Liver (tissue), 9 donors: ENCODE data around the gene HDAC5. TPM values are rescaled to one million over a fixed set of nuclear protein-coding genes. Genes with fewer than 3 reads are reported as not detected.

Experiments
- DNase-seq: peaks from one replicate; pipeline ENCODE4 v3.0.0-alpha.2; 2017; ENCODE audit warnings: low spot score
- H3K27ac ChIP-seq, 2 donors: one replicate each; pipeline ENCODE4 v1.7.0; 2013; ENCODE audit warnings: inconsistent platforms in 2 of 2, low read length in 2 of 2, control low read depth in 1 of 2, low read depth in 1 of 2, mild to moderate bottlenecking in 1 of 2
- H3K27me3 ChIP-seq, 4 donors: one replicate each; pipeline versions ENCODE4 v1.6.1 to v1.7.0; 2013; ENCODE audit warnings: low read length in 3 of 4, inconsistent platforms in 1 of 4, mild to moderate bottlenecking in 1 of 4, moderate library complexity in 1 of 4; ENCODE audit not compliant: control insufficient read depth in 4 of 4, insufficient read depth in 4 of 4
- H3K36me3 ChIP-seq, 4 donors: one replicate each; pipeline versions ENCODE4 v1.6.1 to v1.7.0; 2013; ENCODE audit warnings: low read length in 3 of 4, mild to moderate bottlenecking in 3 of 4, low read depth in 1 of 4, moderate library complexity in 1 of 4; ENCODE audit not compliant: control insufficient read depth in 4 of 4, insufficient read depth in 3 of 4
- H3K4me1 ChIP-seq, 4 donors: one replicate each; pipeline versions ENCODE4 v1.6.1 to v1.7.0; 2013; ENCODE audit warnings: low read length in 3 of 4, mild to moderate bottlenecking in 3 of 4, moderate library complexity in 1 of 4; ENCODE audit not compliant: control insufficient read depth in 4 of 4, insufficient read depth in 4 of 4
- H3K4me3 ChIP-seq, 3 donors: one replicate each; pipeline versions ENCODE4 v1.6.1 to v1.7.0; 2013; ENCODE audit warnings: low read length in 3 of 3, control low read depth in 1 of 3, low read depth in 1 of 3, mild to moderate bottlenecking in 1 of 3
- H3K9ac ChIP-seq, 2 donors: one replicate each; pipeline ENCODE4 v1.7.0; 2013; ENCODE audit warnings: low read length in 2 of 2, mild to moderate bottlenecking in 2 of 2, moderate library complexity in 2 of 2, control low read depth in 1 of 2, low read depth in 1 of 2
- H3K9me3 ChIP-seq, 4 donors: one replicate each; pipeline versions ENCODE4 v1.6.1 to v1.7.0; 2013; ENCODE audit warnings: low read length in 3 of 4; ENCODE audit not compliant: control insufficient read depth in 4 of 4
- EGR1 ChIP-seq, 2 donors: IDR thresholded peaks; 2 replicates each; pipeline ENCODE4 v1.6.1; 2016 to 2018; ENCODE audit warnings: antibody characterized with exemption in 2 of 2, low read depth in 2 of 2
- FOXA1 ChIP-seq: IDR thresholded peaks from 2 replicates; pipeline ENCODE4 v1.6.1; 2016; ENCODE audit warnings: antibody characterized with exemption
- FOXA2 ChIP-seq: IDR thresholded peaks from 2 replicates; pipeline ENCODE4 v1.6.1; 2016; ENCODE audit warnings: antibody characterized with exemption
- GABPA ChIP-seq, 2 donors: IDR thresholded peaks in 1 of 2; conservative IDR thresholded peaks in 1 of 2; 2 replicates each; pipeline ENCODE4 v1.6.1; 2016; ENCODE audit warnings: antibody characterized with exemption in 2 of 2, mild to moderate bottlenecking in 1 of 2, moderate library complexity in 1 of 2
- HNF4A ChIP-seq, 2 donors: conservative IDR thresholded peaks; 2 replicates each; pipeline ENCODE4 v1.6.1; 2016; ENCODE audit warnings: antibody characterized with exemption in 2 of 2, mild to moderate bottlenecking in 2 of 2
- HNF4G ChIP-seq: IDR thresholded peaks from 2 replicates; pipeline ENCODE4 v1.6.1; 2016; ENCODE audit warnings: antibody characterized with exemption
- JUND ChIP-seq, 2 donors: IDR thresholded peaks; 2 replicates each; pipeline ENCODE4 v1.6.1; 2016; ENCODE audit warnings: antibody characterized with exemption in 2 of 2
- NR2F2 ChIP-seq: IDR thresholded peaks from 2 replicates; pipeline ENCODE4 v1.6.1; 2016; ENCODE audit warnings: antibody characterized with exemption
- RAD21 ChIP-seq, 2 donors: IDR thresholded peaks; 2 replicates each; pipeline ENCODE4 v1.6.1; 2016; ENCODE audit warnings: antibody characterized with exemption in 2 of 2, mild to moderate bottlenecking in 2 of 2
- RXRA ChIP-seq, 2 donors: IDR thresholded peaks; 2 replicates each; pipeline ENCODE4 v1.6.1; 2017 to 2018; ENCODE audit warnings: antibody characterized with exemption in 2 of 2, mild to moderate bottlenecking in 1 of 2
- SP1 ChIP-seq: IDR thresholded peaks from 2 replicates; pipeline ENCODE4 v1.6.1; 2018; ENCODE audit warnings: antibody characterized with exemption, mild to moderate bottlenecking
- TAF1 ChIP-seq: conservative IDR thresholded peaks from 2 replicates; pipeline ENCODE4 v1.6.1; 2016; ENCODE audit warnings: antibody characterized with exemption, mild to moderate bottlenecking
- YY1 ChIP-seq: IDR thresholded peaks from 2 replicates; pipeline ENCODE4 v1.6.1; 2016; ENCODE audit warnings: antibody characterized with exemption, mild to moderate bottlenecking
- WGBS: extraction: QIAGEN DNeasy Blood & Tissue Kit; methylation state at CpG from one replicate; pipeline ENCODE4 v1.1.7; 2013; 5-methylcytosine and 5-hydroxymethylcytosine counted together
- polyA plus RNA-seq, 2 donors: library from polyadenylated mRNA; stranded (reverse) in 1 of 2; unstranded in 1 of 2; fragments of 200-250 nt in 1 of 2; fragments of >200 nt in 1 of 2; fragmentation: Nextera tagmentation in 1 of 2; extraction: Ambion mirVana in 1 of 2; gene quantifications; one replicate each; pipeline versions ENCODE4 v1.2.1 to v1.2.3, GENCODE V29; 2013 to 2015
- total RNA-seq, 2 donors: library from RNA; depleted of rRNA; stranded (reverse); fragments of >200 nt; gene quantifications; one replicate each; pipeline ENCODE4 v1.2.3, GENCODE V29; 2014
- TF ChIP-seq, protein P1 (sequence below): IDR thresholded peaks from 2 replicates; pipeline ENCODE4 v1.6.1; 2016; ENCODE audit warnings: antibody characterized with exemption
- TF ChIP-seq, protein P2 (sequence below): IDR thresholded peaks from 2 replicates; pipeline ENCODE4 v1.6.1; 2016; ENCODE audit warnings: antibody characterized with exemption
- TF ChIP-seq, protein P3 (sequence below): IDR thresholded peaks from 2 replicates; pipeline ENCODE4 v1.6.1; 2016; ENCODE audit warnings: antibody characterized with exemption
- TF ChIP-seq, protein P4 (sequence below): IDR thresholded peaks from 2 replicates; pipeline ENCODE4 v1.6.1; 2016; ENCODE audit warnings: antibody characterized with exemption, mild to moderate bottlenecking
- TF ChIP-seq, protein P5 (sequence below): fragments of 150-350 bp; IDR thresholded peaks from 2 replicates; pipeline ENCODE4 v1.5.1; 2017; ENCODE audit warnings: improper control_type of control experiment, low read depth, low read length; ENCODE audit not compliant: missing input control
- donor health status: healthy.
- donor health status: healthy.
- donor health status: healthy.
- donor health status: healthy.
- donor health status: healthy.

Gene HDAC5
- total and polyA plus RNA-seq, 4 donors: 5.8 to 20.3 (median 14.4) TPM

DNA sequence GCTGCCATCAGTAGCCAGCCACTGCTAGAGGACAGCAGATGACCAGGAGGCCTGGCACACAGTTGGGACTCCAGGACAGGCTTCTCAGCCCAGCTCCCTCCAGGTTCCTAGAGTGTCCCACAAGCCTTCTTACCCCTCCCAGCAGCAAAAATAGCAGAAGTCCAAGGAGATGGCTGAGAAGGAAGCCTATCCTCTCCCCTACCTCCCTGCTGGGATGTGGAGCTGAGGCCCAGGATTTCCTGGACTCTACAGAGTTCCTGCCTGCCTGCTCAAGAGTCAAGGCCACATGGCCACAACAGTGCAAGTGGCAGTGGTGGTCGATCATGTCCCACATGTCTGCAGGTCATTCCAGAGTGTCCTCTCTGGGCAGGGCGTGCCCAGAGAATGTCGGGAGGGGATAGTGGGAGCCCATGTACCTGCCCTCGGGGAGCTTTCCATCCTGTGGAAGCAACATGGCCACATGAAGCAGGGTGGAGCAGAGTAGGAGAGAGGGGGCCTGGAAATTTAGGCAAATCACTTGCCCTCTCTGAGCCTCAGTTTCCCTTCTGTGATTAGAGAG, 10.6 kb upstream of the HDAC5 start:
- H3K27ac ChIP-seq: no peak overlapping the region
- no peaks in the 10 kb centered on the region for H3K9me3 ChIP-seq
- H3K27me3 ChIP-seq: no peaks in the 10 kb centered on the region
- H3K36me3 ChIP-seq: no peaks in the 10 kb centered on the region
- TF ChIP-seq FOXA1 (no peak), SP1 (no peak), JUND (IDR thresholded peaks at IDR 0.05) (no peak), TAF1 (no peak), HNF4A (conservative IDR thresholded peaks at IDR 0.05) (no peak), YY1 (no peak), RAD21 (IDR thresholded peaks at IDR 0.05) (no peak), FOXA2 (no peak), EGR1 (IDR thresholded peaks at IDR 0.05; ENCODE audit: low read depth in 2 of 2) (no peak), HNF4G (no peak), RXRA (IDR thresholded peaks at IDR 0.05) (no peak), NR2F2 (no peak), GABPA (IDR thresholded peaks at IDR 0.05 in 1 of 2, conservative IDR thresholded peaks at IDR 0.05 in 1 of 2) (no peak)
- TF ChIP-seq, protein P1, sequence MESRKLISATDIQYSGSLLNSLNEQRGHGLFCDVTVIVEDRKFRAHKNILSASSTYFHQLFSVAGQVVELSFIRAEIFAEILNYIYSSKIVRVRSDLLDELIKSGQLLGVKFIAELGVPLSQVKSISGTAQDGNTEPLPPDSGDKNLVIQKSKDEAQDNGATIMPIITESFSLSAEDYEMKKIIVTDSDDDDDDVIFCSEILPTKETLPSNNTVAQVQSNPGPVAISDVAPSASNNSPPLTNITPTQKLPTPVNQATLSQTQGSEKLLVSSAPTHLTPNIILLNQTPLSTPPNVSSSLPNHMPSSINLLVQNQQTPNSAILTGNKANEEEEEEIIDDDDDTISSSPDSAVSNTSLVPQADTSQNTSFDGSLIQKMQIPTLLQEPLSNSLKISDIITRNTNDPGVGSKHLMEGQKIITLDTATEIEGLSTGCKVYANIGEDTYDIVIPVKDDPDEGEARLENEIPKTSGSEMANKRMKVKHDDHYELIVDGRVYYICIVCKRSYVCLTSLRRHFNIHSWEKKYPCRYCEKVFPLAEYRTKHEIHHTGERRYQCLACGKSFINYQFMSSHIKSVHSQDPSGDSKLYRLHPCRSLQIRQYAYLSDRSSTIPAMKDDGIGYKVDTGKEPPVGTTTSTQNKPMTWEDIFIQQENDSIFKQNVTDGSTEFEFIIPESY: no peak
- TF ChIP-seq, protein P2, sequence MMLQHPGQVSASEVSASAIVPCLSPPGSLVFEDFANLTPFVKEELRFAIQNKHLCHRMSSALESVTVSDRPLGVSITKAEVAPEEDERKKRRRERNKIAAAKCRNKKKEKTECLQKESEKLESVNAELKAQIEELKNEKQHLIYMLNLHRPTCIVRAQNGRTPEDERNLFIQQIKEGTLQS: no peak
- TF ChIP-seq, protein P3, sequence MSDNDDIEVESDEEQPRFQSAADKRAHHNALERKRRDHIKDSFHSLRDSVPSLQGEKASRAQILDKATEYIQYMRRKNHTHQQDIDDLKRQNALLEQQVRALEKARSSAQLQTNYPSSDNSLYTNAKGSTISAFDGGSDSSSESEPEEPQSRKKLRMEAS: no peak
- TF ChIP-seq, protein P4, sequence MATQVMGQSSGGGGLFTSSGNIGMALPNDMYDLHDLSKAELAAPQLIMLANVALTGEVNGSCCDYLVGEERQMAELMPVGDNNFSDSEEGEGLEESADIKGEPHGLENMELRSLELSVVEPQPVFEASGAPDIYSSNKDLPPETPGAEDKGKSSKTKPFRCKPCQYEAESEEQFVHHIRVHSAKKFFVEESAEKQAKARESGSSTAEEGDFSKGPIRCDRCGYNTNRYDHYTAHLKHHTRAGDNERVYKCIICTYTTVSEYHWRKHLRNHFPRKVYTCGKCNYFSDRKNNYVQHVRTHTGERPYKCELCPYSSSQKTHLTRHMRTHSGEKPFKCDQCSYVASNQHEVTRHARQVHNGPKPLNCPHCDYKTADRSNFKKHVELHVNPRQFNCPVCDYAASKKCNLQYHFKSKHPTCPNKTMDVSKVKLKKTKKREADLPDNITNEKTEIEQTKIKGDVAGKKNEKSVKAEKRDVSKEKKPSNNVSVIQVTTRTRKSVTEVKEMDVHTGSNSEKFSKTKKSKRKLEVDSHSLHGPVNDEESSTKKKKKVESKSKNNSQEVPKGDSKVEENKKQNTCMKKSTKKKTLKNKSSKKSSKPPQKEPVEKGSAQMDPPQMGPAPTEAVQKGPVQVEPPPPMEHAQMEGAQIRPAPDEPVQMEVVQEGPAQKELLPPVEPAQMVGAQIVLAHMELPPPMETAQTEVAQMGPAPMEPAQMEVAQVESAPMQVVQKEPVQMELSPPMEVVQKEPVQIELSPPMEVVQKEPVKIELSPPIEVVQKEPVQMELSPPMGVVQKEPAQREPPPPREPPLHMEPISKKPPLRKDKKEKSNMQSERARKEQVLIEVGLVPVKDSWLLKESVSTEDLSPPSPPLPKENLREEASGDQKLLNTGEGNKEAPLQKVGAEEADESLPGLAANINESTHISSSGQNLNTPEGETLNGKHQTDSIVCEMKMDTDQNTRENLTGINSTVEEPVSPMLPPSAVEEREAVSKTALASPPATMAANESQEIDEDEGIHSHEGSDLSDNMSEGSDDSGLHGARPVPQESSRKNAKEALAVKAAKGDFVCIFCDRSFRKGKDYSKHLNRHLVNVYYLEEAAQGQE: no peak
- TF ChIP-seq, protein P5, sequence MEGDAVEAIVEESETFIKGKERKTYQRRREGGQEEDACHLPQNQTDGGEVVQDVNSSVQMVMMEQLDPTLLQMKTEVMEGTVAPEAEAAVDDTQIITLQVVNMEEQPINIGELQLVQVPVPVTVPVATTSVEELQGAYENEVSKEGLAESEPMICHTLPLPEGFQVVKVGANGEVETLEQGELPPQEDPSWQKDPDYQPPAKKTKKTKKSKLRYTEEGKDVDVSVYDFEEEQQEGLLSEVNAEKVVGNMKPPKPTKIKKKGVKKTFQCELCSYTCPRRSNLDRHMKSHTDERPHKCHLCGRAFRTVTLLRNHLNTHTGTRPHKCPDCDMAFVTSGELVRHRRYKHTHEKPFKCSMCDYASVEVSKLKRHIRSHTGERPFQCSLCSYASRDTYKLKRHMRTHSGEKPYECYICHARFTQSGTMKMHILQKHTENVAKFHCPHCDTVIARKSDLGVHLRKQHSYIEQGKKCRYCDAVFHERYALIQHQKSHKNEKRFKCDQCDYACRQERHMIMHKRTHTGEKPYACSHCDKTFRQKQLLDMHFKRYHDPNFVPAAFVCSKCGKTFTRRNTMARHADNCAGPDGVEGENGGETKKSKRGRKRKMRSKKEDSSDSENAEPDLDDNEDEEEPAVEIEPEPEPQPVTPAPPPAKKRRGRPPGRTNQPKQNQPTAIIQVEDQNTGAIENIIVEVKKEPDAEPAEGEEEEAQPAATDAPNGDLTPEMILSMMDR: no peak
- H3K4me3 ChIP-seq: no peak overlapping the region
- no peak for DNase-seq
- 73% methylated on average over 4 of the region's 4 CpGs for WGBS
- no peak overlapping the region for H3K9ac ChIP-seq
- H3K4me1 ChIP-seq: no peaks in the 10 kb centered on the region
